SK-N-SH (cell line): ENCODE measurements around the gene TGFB2. TPM values are rescaled to one million over a fixed set of nuclear protein-coding genes. Genes with fewer than 3 reads are reported as not detected.

ENCODE experiments used
- CTCF ChIA-PET: fragments of 300-600, 350-600 bp; formaldehyde crosslinking; extraction: SDS; loops from one replicate; lab custom pipeline; 2021; lab: Yijun Ruan, JAX
- POLR2A ChIA-PET: fragments of 350-600 bp; sonication (Branson Sonifier 250); formaldehyde crosslinking; extraction: SDS; loops from one replicate; lab custom pipeline; 2020; ENCODE audit warnings: antibody characterized with exemption, inconsistent platforms; lab: Yijun Ruan, JAX
- DNase-seq: peaks from one replicate; pipeline ENCODE4 v3.0.0; 2012
- H2AFZ ChIP-seq: fragments of 200-600 bp; sonication (generic); 2 replicates; pipeline ENCODE4 v1.8.1; 2016; ENCODE audit warnings: antibody characterized with exemption, mild to moderate bottlenecking, low read depth
- H3F3A ChIP-seq: fragments of 200-600 bp; sonication (generic); replicated peaks from 2 replicates; pipeline ENCODE3; 2016; ENCODE audit warnings: antibody characterized with exemption, mild to moderate bottlenecking; ENCODE audit not compliant: insufficient read depth
- H3K27ac ChIP-seq, 2 experiments: fragments of 200-500 bp in 1 of 2; fragments of 200-600 bp in 1 of 2; sonication (Bioruptor generic) in 1 of 2; sonication (generic), shearing (Covaris generic) in 1 of 2; 2 replicates each; pipeline versions ENCODE4 v1.5.1 to v1.6.1; 2014 to 2016; ENCODE audit warnings: low read depth in 2 of 2, inconsistent platforms in 1 of 2, low read length in 1 of 2, mild to moderate bottlenecking in 1 of 2, mixed read lengths in 1 of 2
- H3K27me3 ChIP-seq: fragments of 200-600 bp; sonication (generic), shearing (Covaris generic); 2 replicates; pipeline ENCODE4 v1.6.1; 2016; ENCODE audit warnings: mixed run types; ENCODE audit not compliant: insufficient read depth
- H3K36me3 ChIP-seq, 2 experiments: fragments of 200-500 bp in 1 of 2; fragments of 200-600 bp in 1 of 2; sonication (Bioruptor generic) in 1 of 2; sonication (generic) in 1 of 2; replicated peaks in 1 of 2; 2 replicates each; pipeline versions ENCODE3 to v1.5.1; 2014 to 2016; ENCODE audit warnings: low read length in 1 of 2, mild to moderate bottlenecking in 1 of 2; ENCODE audit not compliant: insufficient read depth in 2 of 2, control insufficient read depth in 1 of 2
- H3K4me1 ChIP-seq, 2 experiments: fragments of 200-500 bp in 1 of 2; fragments of 200-600 bp in 1 of 2; sonication (Bioruptor generic) in 1 of 2; sonication (generic), shearing (Covaris generic) in 1 of 2; 2 replicates each; pipeline versions ENCODE4 v1.5.1 to v1.6.1; 2014 to 2016; ENCODE audit warnings: low read depth in 1 of 2, low read length in 1 of 2, mixed run types in 1 of 2; ENCODE audit not compliant: insufficient read depth in 2 of 2, control insufficient read depth in 1 of 2
- H3K4me2 ChIP-seq: fragments of 200-600 bp; sonication (generic), shearing (Covaris generic); 2 replicates; pipeline ENCODE4 v1.6.1; 2017; ENCODE audit warnings: mixed run types
- H3K4me3 ChIP-seq, 2 experiments: fragments of 200-500 bp in 1 of 2; fragments of 200-600 bp in 1 of 2; sonication (Bioruptor generic) in 1 of 2; sonication (generic), shearing (Covaris generic) in 1 of 2; 2 replicates each; pipeline versions ENCODE4 v1.5.1 to v1.8.1; 2014 to 2016; ENCODE audit warnings: low read depth in 2 of 2, inconsistent platforms in 1 of 2, low read length in 1 of 2, mild to moderate bottlenecking in 1 of 2, mixed read lengths in 1 of 2, moderate library complexity in 1 of 2
- H3K79me2 ChIP-seq: fragments of 200-600 bp; sonication (generic); 2 replicates; pipeline ENCODE4 v1.8.1; 2017; ENCODE audit warnings: mild to moderate bottlenecking; ENCODE audit not compliant: insufficient read depth
- H3K9ac ChIP-seq: fragments of 200-600 bp; sonication (generic); 2 replicates; pipeline ENCODE4 v1.6.1; 2017; ENCODE audit warnings: mixed run types
- H3K9me2 ChIP-seq: fragments of 200-600 bp; sonication (generic); 2 replicates; pipeline ENCODE4 v1.6.1; 2017; ENCODE audit warnings: mixed run types
- H3K9me3 ChIP-seq: fragments of 200-600 bp; sonication (generic); 2 replicates; pipeline ENCODE4 v1.6.1; 2017; ENCODE audit warnings: mixed run types, mild to moderate bottlenecking, moderate library complexity
- H4K20me1 ChIP-seq: fragments of 200-600 bp; sonication (generic); 2 replicates; pipeline ENCODE4 v1.6.1; 2017; ENCODE audit warnings: mild to moderate bottlenecking, mixed run types; ENCODE audit not compliant: insufficient read depth
- EP300 ChIP-seq, 2 experiments: IDR thresholded peaks; 2 replicates each; pipeline versions ENCODE4 v1.4.0 to v1.6.1; 2012; ENCODE audit warnings: borderline replicate concordance in 1 of 2, low read depth in 1 of 2, low read length in 1 of 2
- EZH2phosphoT487 ChIP-seq: fragments of 200-600 bp; sonication (generic); IDR thresholded peaks from 2 replicates; pipeline ENCODE4 v1.6.1; 2017; ENCODE audit warnings: low read depth, mixed run types, mild to moderate bottlenecking, antibody characterized with exemption, moderate library complexity, borderline replicate concordance
- FOSL2 ChIP-seq: IDR thresholded peaks from 2 replicates; pipeline ENCODE4 v1.4.0; 2012; ENCODE audit warnings: low read depth, mild to moderate bottlenecking, moderate library complexity, borderline replicate concordance
- FOXJ3 ChIP-seq: sonication (generic); formaldehyde crosslinking; IDR thresholded peaks from 2 replicates; pipeline ENCODE4 v1.5.1; 2020; ENCODE audit warnings: mild to moderate bottlenecking, missing genetic modification reagents
- FOXM1 ChIP-seq: IDR thresholded peaks from 2 replicates; pipeline ENCODE4 v1.4.0; 2012; ENCODE audit warnings: low read depth, mild to moderate bottlenecking
- JUND ChIP-seq: IDR thresholded peaks from 2 replicates; pipeline ENCODE4 v1.4.0; 2012
- MXI1 ChIP-seq: IDR thresholded peaks from 2 replicates; pipeline ENCODE4 v1.6.1; 2012; ENCODE audit warnings: mild to moderate bottlenecking, low read depth, low read length, improper control_type of control experiment
- NFIC ChIP-seq: IDR thresholded peaks from 2 replicates; pipeline ENCODE4 v1.4.0; 2012; ENCODE audit warnings: borderline replicate concordance
- RCOR1 ChIP-seq: fragments of 150-350 bp; IDR thresholded peaks from 2 replicates; pipeline ENCODE4 v1.6.1; 2017; ENCODE audit warnings: antibody characterized with exemption, low read length
- RFX5 ChIP-seq: IDR thresholded peaks from 2 replicates; pipeline ENCODE4 v1.6.1; 2012; ENCODE audit warnings: mild to moderate bottlenecking, improper control_type of control experiment, low read length
- RXRA ChIP-seq: IDR thresholded peaks from 2 replicates; pipeline ENCODE4 v1.4.0; 2012; ENCODE audit warnings: low read depth, mild to moderate bottlenecking, borderline replicate concordance
- SMC3 ChIP-seq: IDR thresholded peaks from 2 replicates; pipeline ENCODE4 v1.6.1; 2012; ENCODE audit warnings: low read depth, low read length, improper control_type of control experiment
- TAF1 ChIP-seq: IDR thresholded peaks from 2 replicates; pipeline ENCODE4 v1.6.1; 2012; ENCODE audit warnings: low read depth, mild to moderate bottlenecking, low read length, moderate library complexity, borderline replicate concordance
- TCF12 ChIP-seq: IDR thresholded peaks from 2 replicates; pipeline ENCODE4 v1.4.0; 2012
- WGBS: methylation state at CpG from one replicate; pipeline ENCODE4 v1.1.6; 2017; ENCODE audit warnings: low lambda C conversion rate; 5-methylcytosine and 5-hydroxymethylcytosine counted together
- polyA plus RNA-seq, 3 experiments: library from polyadenylated mRNA; depleted of rRNA; stranded (reverse); fragments of >200 nt; gene quantifications; 2 replicates each; pipeline ENCODE4 v1.2.3, GENCODE V29; 2012
- TF ChIP-seq, protein P1 (sequence below): IDR thresholded peaks from 2 replicates; pipeline ENCODE4; 2012
- TF ChIP-seq, protein P2 (sequence below): fragments of 200-600 bp; sonication (generic); IDR thresholded peaks from 2 replicates; pipeline ENCODE4 v1.6.1; 2017; ENCODE audit warnings: antibody characterized with exemption, mild to moderate bottlenecking, moderate library complexity
- TF ChIP-seq, protein P3 (sequence below): fragments of 150-350 bp; IDR thresholded peaks from 2 replicates; pipeline ENCODE4 v1.6.1; 2017; ENCODE audit warnings: antibody characterized with exemption, low read length, low read depth, borderline replicate concordance
- TF ChIP-seq, protein P4 (sequence below): IDR thresholded peaks from 2 replicates; pipeline ENCODE4 v1.4.0; 2012; ENCODE audit warnings: low read depth, borderline replicate concordance

TGFB2 gene
- polyA plus RNA-seq, 1 of the 3 experiments (the other 2 are of a cell fraction) = 2.4 TPM

DNA sequence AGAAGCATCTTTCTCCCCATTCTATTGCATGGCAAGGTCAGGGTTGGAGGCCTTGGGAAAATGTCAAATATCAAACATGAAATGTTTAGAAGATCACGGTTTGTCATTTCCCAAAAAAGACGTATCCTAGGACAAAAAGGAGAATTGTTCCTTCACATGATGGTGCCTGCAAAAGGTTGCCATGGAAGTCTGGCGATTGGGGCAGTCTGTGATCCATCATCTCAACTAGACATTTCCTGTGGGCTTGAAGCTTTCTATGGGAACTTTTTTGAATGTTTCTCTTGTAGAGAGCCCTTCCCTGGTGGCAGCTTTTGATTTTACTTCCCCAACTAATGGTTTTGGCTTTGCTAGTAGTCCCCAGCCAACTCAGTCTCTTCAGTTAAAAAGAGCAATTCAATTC lies 106.3 kb downstream of the TGFB2 start:
- no peaks in the 10 kb centered on the region for H3K79me2 ChIP-seq
- ChIA-PET CTCF (no interaction called here), POLR2A (no interaction called here)
- H3K4me2 ChIP-seq = no peak overlapping the region
- no peaks in the 10 kb centered on the region for H3K27me3 ChIP-seq
- no peak for DNase-seq
- peaks cover 0 to 16% of the 10 kb centered on the region in 2 experiments; a peak in 2 of 4 replicates for H3K4me1 ChIP-seq
- H2AFZ ChIP-seq = no peak overlapping the region
- no peak overlapping the region for H3K9ac ChIP-seq
- H4K20me1 ChIP-seq = no peaks in the 10 kb centered on the region
- H3F3A ChIP-seq = peaks cover 3% of the 10 kb centered on the region
- H3K36me3 ChIP-seq = no peaks in the 10 kb centered on the region
- H3K9me2 ChIP-seq = no peaks in the 10 kb centered on the region
- peak overlapping the region in 1 of 2 experiments; percentile 3; a peak in 1 of 4 replicates for H3K27ac ChIP-seq
- 79% methylated on average over 3 of the region's 3 CpGs for WGBS
- no peak overlapping the region for H3K4me3 ChIP-seq
- no peak for TF ChIP-seq EZH2phosphoT487
- TF ChIP-seq, protein P1, sequence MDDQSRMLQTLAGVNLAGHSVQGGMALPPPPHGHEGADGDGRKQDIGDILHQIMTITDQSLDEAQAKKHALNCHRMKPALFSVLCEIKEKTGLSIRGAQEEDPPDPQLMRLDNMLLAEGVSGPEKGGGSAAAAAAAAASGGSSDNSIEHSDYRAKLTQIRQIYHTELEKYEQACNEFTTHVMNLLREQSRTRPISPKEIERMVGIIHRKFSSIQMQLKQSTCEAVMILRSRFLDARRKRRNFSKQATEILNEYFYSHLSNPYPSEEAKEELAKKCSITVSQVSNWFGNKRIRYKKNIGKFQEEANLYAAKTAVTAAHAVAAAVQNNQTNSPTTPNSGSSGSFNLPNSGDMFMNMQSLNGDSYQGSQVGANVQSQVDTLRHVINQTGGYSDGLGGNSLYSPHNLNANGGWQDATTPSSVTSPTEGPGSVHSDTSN = peak; percentile 31; the same call in 1 of the 2 replicates
- no peaks in the 10 kb centered on the region for H3K9me3 ChIP-seq

DNA sequence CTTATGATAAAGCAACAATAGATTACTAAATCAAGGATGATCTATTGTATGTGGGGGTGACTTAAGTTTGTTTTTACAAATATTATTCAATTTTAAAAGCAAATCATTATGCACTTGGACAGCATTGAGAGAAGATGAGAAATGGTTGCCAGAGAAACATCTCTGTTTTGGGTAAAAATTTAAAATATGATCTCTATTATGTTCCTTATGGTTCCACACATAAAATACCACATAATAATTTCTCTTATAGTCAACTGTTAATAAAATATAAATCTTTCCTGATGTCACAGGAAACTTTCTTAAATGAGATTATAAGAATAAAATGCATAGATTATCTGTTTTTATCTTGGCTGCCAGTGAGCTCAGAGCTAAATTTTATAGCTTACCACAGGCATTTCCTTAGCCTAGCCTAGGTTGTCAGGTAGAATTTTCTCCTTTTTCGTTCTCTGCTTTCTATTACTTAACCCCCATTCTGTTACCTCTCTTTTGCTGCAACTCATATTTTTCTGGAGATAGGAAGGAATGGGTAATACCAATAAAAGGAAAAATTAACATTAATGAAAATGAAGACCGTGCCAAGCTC lies 109.7 kb downstream of the TGFB2 start:
- Histone ChIP-seq H3K27me3 (no peaks in the 10 kb centered on the region), H3K4me1 (peaks cover 8 to 27% of the 10 kb centered on the region in 2 experiments; a peak in 3 of 4 replicates)
- no peak for DNase-seq

More for the DNA sequence above, 109.7 kb downstream of the TGFB2 start:
- no peaks in the 10 kb centered on the region for H3K79me2 ChIP-seq
- no peaks in the 10 kb centered on the region for H3K9me3 ChIP-seq
- 57% methylated on average over 2 of the region's 2 CpGs for WGBS
- H3K9ac ChIP-seq = no peak overlapping the region
- no peak overlapping the region for H2AFZ ChIP-seq
- no peaks in the 10 kb centered on the region for H3K36me3 ChIP-seq
- no peaks in the 10 kb centered on the region for H3K9me2 ChIP-seq
- peaks cover 12% of the 10 kb centered on the region for H3F3A ChIP-seq
- peak overlapping the region; percentile 38 to 48; a peak in 3 of 4 replicates for H3K27ac ChIP-seq
- no peak overlapping the region for H3K4me3 ChIP-seq
- TF ChIP-seq, protein P1 = peak; percentile 56
- TF ChIP-seq SMC3 = no peak
- no peak for TF ChIP-seq TAF1
- TF ChIP-seq FOXM1 = peak; percentile 25; the same call in 1 of the 2 replicates
- TF ChIP-seq, protein P2, sequence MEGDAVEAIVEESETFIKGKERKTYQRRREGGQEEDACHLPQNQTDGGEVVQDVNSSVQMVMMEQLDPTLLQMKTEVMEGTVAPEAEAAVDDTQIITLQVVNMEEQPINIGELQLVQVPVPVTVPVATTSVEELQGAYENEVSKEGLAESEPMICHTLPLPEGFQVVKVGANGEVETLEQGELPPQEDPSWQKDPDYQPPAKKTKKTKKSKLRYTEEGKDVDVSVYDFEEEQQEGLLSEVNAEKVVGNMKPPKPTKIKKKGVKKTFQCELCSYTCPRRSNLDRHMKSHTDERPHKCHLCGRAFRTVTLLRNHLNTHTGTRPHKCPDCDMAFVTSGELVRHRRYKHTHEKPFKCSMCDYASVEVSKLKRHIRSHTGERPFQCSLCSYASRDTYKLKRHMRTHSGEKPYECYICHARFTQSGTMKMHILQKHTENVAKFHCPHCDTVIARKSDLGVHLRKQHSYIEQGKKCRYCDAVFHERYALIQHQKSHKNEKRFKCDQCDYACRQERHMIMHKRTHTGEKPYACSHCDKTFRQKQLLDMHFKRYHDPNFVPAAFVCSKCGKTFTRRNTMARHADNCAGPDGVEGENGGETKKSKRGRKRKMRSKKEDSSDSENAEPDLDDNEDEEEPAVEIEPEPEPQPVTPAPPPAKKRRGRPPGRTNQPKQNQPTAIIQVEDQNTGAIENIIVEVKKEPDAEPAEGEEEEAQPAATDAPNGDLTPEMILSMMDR = no peak
- TF ChIP-seq JUND = no peak
- TF ChIP-seq, protein P3, sequence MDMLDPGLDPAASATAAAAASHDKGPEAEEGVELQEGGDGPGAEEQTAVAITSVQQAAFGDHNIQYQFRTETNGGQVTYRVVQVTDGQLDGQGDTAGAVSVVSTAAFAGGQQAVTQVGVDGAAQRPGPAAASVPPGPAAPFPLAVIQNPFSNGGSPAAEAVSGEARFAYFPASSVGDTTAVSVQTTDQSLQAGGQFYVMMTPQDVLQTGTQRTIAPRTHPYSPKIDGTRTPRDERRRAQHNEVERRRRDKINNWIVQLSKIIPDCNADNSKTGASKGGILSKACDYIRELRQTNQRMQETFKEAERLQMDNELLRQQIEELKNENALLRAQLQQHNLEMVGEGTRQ = no peak
- TF ChIP-seq FOXJ3 (CRISPR knock-in tag) = no peak
- TF ChIP-seq NFIC = peak; percentile 23; the same call in 1 of the 2 replicates
- TF ChIP-seq EP300 (IDR thresholded peaks at IDR 0.05; ENCODE audit: borderline replicate concordance in 1 of 2, low read depth in 1 of 2, low read length in 1 of 2) = peak in 1 of 2 experiments; percentile 72; a peak in 2 of 4 replicates
- TF ChIP-seq RCOR1 = no peak
- TF ChIP-seq, protein P4, sequence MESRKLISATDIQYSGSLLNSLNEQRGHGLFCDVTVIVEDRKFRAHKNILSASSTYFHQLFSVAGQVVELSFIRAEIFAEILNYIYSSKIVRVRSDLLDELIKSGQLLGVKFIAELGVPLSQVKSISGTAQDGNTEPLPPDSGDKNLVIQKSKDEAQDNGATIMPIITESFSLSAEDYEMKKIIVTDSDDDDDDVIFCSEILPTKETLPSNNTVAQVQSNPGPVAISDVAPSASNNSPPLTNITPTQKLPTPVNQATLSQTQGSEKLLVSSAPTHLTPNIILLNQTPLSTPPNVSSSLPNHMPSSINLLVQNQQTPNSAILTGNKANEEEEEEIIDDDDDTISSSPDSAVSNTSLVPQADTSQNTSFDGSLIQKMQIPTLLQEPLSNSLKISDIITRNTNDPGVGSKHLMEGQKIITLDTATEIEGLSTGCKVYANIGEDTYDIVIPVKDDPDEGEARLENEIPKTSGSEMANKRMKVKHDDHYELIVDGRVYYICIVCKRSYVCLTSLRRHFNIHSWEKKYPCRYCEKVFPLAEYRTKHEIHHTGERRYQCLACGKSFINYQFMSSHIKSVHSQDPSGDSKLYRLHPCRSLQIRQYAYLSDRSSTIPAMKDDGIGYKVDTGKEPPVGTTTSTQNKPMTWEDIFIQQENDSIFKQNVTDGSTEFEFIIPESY = no peak
- TF ChIP-seq MXI1 = no peak
- TF ChIP-seq RXRA = no peak
- no peak for TF ChIP-seq FOSL2
- peak; percentile 63 for TF ChIP-seq TCF12
- no peak for TF ChIP-seq EZH2phosphoT487
- TF ChIP-seq RFX5 = no peak
- no peak overlapping the region for H3K4me2 ChIP-seq
- no peaks in the 10 kb centered on the region for H4K20me1 ChIP-seq
- ChIA-PET POLR2A (no interaction called here), CTCF (no interaction called here)
